SK-N-MC (cell line): Measurements from ENCODE around the gene CREBZF.
A peak's percentile ranks its signal among the peaks of the same experiment; 100 is the strongest.
"Not testable (repeated sequence)": the region's sequence is repeated elsewhere in the genome, so short reads cannot be mapped to it uniquely, and the experiment has no call there.

Experiments used
- DNase-seq: peaks from one replicate; pipeline ENCODE4 v3.0.0-alpha.2; 2011; ENCODE audit warnings: low read depth, low spot score
- H3K27ac ChIP-seq: fragments of 200-600 bp; sonication (generic); 2 replicates; pipeline ENCODE4 v1.5.1; 2016; ENCODE audit warnings: mixed run types
- H3K36me3 ChIP-seq: fragments of 200-600 bp; sonication (generic); 2 replicates; pipeline ENCODE4 v1.6.1; 2017; ENCODE audit warnings: antibody characterized with exemption, low read length, mixed read lengths; ENCODE audit not compliant: insufficient read depth
- H3K4me3 ChIP-seq: fragments of 200-600 bp; sonication (generic); 2 replicates; pipeline ENCODE4 v1.5.1; 2016
- H3K9ac ChIP-seq: fragments of 200-600 bp; sonication (generic); 2 replicates; pipeline ENCODE4 v1.8.0; 2017; ENCODE audit warnings: mixed run types, mixed read lengths; ENCODE audit not compliant: insufficient read length
- H3K9me3 ChIP-seq: fragments of 200-600 bp; sonication (generic); 2 replicates; pipeline ENCODE4 v1.6.1; 2017; ENCODE audit warnings: low read depth, mild to moderate bottlenecking, antibody characterized with exemption, low read length, moderate library complexity, mixed read lengths
- EZH2 ChIP-seq: fragments of 200-600 bp; sonication (generic); IDR thresholded peaks from one replicate; pipeline ENCODE4 v1.6.1; 2017; ENCODE audit warnings: antibody characterized with exemption
- FOXP2 ChIP-seq: optimal IDR thresholded peaks from 2 replicates; pipeline ENCODE3; 2011; ENCODE audit warnings: mild to moderate bottlenecking, moderate library complexity; ENCODE audit not compliant: insufficient read depth; ENCODE audit errors: extremely low read length, control extremely low read depth
- POLR2AphosphoS5 ChIP-seq: IDR thresholded peaks from 2 replicates; pipeline ENCODE4 v1.6.1; 2012; ENCODE audit warnings: mild to moderate bottlenecking, low read depth, low read length, borderline replicate concordance

The CREBZF gene

DNA sequence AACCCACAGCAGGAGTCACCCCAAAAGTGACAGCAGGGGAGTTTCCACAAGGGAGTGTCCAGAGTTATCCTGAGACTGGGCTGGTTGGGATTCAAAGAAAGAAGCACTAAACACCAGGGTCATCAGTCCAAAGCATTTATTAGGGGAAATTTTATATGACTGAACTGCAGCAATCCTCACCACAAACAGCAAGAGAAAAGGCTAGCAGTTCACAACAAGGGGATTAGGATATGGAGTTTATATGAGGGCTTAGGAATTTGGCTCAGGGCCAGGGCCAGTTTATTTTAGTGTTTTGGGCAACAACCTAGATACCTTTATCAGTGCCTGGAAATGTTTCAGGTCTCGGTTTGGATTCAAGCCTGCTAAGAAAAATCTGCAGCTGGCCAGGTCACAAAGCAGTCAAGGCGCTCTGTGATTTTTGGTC lies 21.7 kb downstream of the CREBZF start:
- Histone ChIP-seq H3K9ac (no peak overlapping the region), H3K27ac (no peak overlapping the region), H3K4me3 (peak overlapping the region; percentile 22; the same call in 1 of the 2 replicates), H3K9me3 (no peaks in the 10 kb centered on the region), H3K36me3 (no peaks in the 10 kb centered on the region)
- TF ChIP-seq EZH2 (no peak), FOXP2 (no peak), POLR2AphosphoS5 (no peak)
- DNase-seq, result no peak

DNA sequence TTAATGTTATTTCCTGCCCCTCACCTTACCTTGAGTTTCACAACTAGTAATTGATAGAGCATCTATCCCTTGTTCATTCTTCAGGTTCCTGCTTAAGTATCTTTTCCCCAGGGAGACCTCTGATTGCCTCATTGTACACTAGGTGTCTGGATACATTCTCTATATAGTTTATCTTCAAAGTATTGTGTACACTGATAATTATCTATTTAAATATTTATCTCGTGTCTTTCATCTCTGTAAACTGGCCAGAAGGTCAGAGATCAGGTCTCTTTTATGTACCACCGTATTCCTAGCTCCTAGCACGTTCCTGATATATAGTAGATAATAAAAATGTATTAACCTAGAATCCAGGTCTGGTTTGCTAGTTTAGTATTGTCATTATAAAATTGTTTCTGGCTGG lies 30.2 kb downstream of the CREBZF start:
- H3K36me3 ChIP-seq, result peaks cover 49% of the 10 kb centered on the region
- no peaks in the 10 kb centered on the region for H3K9me3 ChIP-seq
- H3K4me3 ChIP-seq, result no peak overlapping the region
- TF ChIP-seq POLR2AphosphoS5, result no peak
- TF ChIP-seq EZH2, result no peak
- no peak for TF ChIP-seq FOXP2
- DNase-seq, result no peak
- no peak overlapping the region for H3K9ac ChIP-seq
- H3K27ac ChIP-seq, result no peak overlapping the region

DNA sequence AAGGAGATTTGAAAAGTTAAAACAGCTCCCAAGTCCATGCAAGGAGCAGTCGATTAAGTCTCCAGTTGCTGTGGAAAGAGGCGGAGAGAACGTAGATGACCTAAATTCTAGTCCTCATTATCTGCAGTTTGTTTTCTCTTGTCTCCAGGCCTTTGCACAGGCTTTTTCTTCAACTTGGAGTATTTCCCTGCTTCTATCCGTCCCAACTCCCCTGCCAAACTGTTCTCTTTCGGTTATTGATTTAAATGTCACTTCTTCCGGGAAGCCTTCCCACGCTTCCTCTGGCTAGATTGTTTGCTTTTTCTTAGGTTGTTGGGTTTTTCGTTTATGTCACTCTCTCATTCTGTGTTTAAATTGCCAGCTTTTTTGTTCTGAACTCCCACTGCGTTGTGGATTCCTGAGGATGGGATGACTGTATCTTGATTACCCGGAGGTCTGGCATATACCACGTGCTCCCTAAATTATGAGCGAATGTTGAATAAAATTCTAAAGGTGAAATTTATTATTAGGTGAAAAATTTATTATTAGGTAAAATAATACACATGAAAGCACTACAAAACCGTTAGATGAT lies 36.1 kb downstream of the CREBZF start:
- H3K27ac ChIP-seq, result 0 out of 2 replicates have a peak overlapping the region, but pooled peaks have one; percentile 45
- H3K36me3 ChIP-seq, result peaks cover 19% of the 10 kb centered on the region
- H3K9ac ChIP-seq, result peak overlapping the region; percentile 86
- peak overlapping the region; percentile 99 for H3K4me3 ChIP-seq
- no peaks in the 10 kb centered on the region for H3K9me3 ChIP-seq
- DNase-seq, result no peak
- TF ChIP-seq POLR2AphosphoS5, result no peak

DNA sequence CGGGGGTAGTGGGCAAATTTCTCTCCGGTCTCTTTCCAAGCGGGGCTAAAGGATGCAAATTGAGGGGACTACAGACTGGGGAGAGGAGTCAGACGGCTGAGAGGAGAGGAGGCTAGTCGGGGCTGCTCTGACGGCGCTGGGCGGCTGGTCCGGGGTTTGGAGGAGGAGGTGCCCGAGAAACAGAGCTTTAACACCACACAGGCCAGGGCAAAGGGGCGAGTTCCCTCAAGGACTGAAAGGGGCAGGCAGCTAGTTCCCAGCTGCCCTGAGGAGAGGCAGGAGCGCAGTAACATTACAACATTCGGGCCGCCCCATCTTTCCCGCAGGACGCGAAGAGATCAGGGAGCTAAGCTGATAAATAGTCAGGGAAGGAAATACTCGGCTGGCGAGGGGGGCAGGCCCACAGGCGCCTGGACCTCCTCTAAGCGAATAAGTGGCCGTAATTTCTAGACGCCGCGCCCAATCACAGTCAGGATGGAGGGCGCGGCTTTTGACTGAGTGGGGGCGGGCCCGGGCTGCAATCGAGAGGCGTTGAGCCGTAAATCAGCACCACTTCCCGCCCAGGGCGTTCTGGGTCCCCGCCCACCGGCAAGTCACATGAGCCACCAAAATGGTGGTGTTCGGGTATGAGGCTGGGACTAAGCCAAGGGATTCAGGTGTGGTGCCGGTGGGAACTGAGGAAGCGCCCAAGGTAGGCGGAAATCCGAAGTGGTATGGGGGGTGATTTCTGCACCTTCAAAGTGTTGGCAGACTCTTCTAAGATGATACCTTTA lies 36.7 kb downstream of the CREBZF start, which contains the start of gene TMEM126B:
TSS of gene TMEM126B (plus strand) at position 596 of the 773 bp plus-strand sequence. CDS start at position 611, 15 bp downstream.
- H3K36me3 ChIP-seq, result peaks cover 16% of the 10 kb centered on the region
- no peaks in the 10 kb centered on the region for H3K9me3 ChIP-seq
- H3K27ac ChIP-seq, result 0 out of 2 replicates have a peak within 1 kb of the TSS, but pooled peaks have one; percentile 45
- TF ChIP-seq FOXP2, result peak; percentile 84
- TF ChIP-seq EZH2, result no peak
- peak; percentile 97 for TF ChIP-seq POLR2AphosphoS5
- H3K9ac ChIP-seq, result peak within 1 kb of the TSS; percentile 86
- H3K4me3 ChIP-seq, result peak within 1 kb of the TSS; percentile 99
- DNase-seq, result peak; percentile 78

DNA sequence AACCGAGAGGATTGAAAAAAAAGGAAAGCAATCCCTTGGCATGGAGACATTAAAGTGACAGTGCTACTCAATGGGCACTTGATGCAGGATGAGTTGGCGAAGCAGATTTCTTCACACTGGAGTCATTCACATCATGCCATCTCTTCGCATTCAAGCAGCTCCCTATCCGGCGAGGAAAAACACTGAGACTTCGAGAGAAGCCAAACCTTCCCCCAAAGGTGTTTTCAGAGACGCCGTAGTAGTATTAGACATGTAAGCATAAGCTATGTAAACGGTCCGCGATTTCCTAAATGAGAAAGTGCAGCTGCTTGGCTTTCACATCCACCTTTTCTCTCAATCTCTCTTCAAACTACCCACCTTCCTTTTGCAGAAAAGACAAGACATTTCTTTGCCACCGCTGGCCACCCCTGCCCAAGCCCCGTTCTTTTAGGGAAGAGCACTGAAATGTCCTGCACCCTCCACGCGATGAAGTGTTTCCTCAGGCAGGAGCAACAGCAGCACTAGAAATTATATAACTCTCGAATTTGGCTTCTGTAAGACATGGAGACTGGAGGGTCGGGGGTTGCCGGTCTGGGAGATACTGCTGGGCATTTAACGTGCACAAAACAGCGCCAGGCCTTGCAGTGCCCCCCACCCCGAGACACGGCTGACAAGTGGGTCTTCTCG lies 37.5 kb downstream of the CREBZF start, which contains the start of gene DLG2:
TSS of gene DLG2 (minus strand) at position 13 of the 666 bp plus-strand sequence.
- H3K9me3 ChIP-seq, result no peaks in the 10 kb centered on the region
- TF ChIP-seq POLR2AphosphoS5, result no peak
- TF ChIP-seq EZH2, result no peak
- TF ChIP-seq FOXP2, result no peak
- peak within 1 kb of the TSS; percentile 73 for H3K9ac ChIP-seq
- H3K4me3 ChIP-seq, result peak within 1 kb of the TSS; percentile 99
- DNase-seq, result no peak
- no peak within 1 kb of the TSS for H3K27ac ChIP-seq
- H3K36me3 ChIP-seq, result peaks cover 16% of the 10 kb centered on the region

DNA sequence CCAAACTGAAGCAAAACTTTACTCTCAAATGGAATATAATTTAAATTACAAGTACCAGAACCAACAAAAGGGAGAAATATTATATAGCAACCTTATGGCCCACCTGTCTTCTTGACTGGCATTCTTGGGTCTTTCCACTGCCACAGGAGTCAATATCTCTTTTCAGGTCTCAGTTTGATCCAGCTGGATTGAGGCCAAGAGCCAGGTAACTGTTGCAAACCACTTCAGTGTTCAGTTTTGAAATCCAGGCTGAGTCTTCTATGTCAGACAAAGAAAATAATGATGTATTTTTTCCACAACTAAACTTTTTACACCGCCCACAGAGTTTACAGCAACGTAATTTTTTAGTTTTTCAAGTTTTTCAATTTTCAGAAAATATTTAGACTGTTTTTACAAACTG lies 38.4 kb downstream of the CREBZF start:
- no peak overlapping the region for H3K27ac ChIP-seq
- no peak overlapping the region for H3K4me3 ChIP-seq
- no peak for DNase-seq
- no peak overlapping the region for H3K9ac ChIP-seq
- no peaks in the 10 kb centered on the region for H3K9me3 ChIP-seq
- no peak for TF ChIP-seq POLR2AphosphoS5
- no peak for TF ChIP-seq FOXP2
- no peak for TF ChIP-seq EZH2
- peaks cover 9% of the 10 kb centered on the region for H3K36me3 ChIP-seq

DNA sequence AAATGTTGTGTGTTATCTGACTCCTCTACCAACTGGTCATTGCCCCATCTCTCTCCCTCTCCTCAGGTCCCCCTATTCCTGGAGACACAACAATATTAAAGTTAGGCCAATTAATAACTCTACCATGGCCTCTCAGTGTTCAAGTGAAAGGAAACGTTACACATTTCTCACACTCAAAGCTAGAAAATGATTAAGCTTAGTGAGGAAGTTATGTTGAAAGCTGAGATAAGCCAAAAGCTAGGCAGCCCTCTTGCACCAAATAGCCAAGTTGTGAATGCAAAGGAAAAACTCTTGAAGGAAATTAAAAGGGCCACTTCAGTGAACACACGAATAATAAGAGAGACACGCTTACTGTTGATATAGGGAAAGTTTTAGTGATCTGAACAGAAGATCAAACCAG lies 44.7 kb downstream of the CREBZF start:
- H3K9ac ChIP-seq, result no peak overlapping the region
- no peaks in the 10 kb centered on the region for H3K9me3 ChIP-seq
- no peak for TF ChIP-seq EZH2
- no peak for TF ChIP-seq FOXP2
- TF ChIP-seq POLR2AphosphoS5, result no peak
- H3K4me3 ChIP-seq, result no peak overlapping the region
- H3K36me3 ChIP-seq, result no peaks in the 10 kb centered on the region
- H3K27ac ChIP-seq, result no peak overlapping the region
- DNase-seq, result no peak

DNA sequence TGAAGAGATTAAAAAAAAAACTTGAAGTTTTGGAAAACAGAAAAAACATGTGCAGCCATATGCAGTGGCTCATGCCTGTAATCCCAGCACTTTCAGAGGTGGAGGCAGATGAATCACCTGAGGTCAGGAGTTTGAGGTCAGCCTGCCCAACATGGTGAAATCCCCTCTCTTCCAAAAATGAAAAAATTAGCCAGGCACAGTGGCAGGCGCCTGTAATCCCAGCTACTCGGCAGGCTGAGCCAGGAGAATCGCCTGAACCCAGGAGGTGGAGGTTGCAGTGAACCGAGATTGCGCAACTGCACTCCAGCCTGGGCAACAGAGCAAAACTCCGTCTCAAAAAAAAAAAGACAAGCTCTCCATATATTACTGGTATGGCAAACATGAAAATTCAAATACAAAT lies 45.4 kb downstream of the CREBZF start:
- no peaks in the 10 kb centered on the region for H3K9me3 ChIP-seq
- no peak for DNase-seq
- H3K36me3 ChIP-seq, result no peaks in the 10 kb centered on the region
- H3K4me3 ChIP-seq, result no peak overlapping the region
- H3K9ac ChIP-seq, result no peak overlapping the region
- TF ChIP-seq EZH2, result no peak
- TF ChIP-seq FOXP2, result no peak
- TF ChIP-seq POLR2AphosphoS5, result no peak
- H3K27ac ChIP-seq, result no peak overlapping the region

DNA sequence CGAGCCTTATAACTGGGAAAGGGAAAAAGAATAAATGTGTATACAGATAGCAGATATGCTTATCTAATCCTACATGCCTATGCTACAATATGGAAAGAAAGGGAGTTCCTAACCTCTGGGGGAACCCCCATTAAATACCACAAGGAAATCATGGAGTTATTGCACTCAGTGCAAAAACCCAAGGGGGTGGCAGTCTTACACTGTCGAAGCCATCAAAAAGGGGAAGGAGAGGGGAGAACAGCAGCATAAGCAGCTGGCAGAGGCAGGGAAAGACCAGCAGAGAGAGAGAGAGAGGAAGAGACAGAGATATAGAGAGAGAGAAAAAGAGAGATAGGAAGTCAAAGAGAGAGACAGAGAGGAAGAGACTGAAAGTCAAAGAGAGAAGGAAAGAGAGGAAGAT lies 53.3 kb downstream of the CREBZF start:
- not testable (repeated sequence) for H3K9me3 ChIP-seq, DNase-seq, H3K4me3 ChIP-seq

More for the DNA sequence above, 53.3 kb downstream of the CREBZF start:
- H3K27ac ChIP-seq, H3K36me3 ChIP-seq, H3K9ac ChIP-seq: not testable (repeated sequence)
